ENCODE results near the gene TMEM108.
A peak's percentile ranks its signal among the peaks of the same experiment; 100 is the strongest.

Gene TMEM108

DNA sequence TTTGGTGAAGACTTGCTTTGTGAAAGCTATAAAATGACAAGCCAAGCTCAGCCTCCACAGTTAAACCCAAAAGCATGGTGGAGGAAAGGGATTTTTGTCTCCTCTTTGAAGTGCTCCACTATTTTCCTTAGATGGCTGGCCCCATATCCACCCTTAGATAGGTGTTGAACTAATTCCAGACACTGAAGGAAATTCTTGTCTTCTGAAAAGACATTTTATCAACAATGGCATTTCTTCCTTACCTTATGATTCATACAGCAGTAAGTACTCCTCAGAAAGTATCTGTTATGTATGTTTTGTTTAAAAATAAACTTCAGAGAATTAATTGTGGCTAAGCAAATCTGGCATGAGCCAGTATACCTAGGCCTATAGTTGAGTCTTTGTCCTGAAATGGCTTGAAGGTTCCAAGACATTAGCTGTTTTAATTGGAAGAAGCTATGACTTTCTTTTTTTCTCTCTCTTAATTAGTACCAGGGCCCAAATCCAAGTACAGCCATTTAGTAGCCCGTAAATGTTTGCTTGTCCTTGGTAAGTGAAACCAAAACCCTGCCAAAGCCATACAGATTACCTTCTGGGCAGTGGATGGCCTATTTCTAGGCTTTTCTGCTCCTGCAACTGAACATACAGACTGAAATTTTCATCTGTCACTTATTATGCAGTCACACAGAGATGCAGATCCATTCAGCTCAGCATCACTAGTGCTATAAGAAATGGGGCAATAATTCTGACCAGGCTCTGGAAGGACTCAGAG is 356.5 kb downstream of the TMEM108 start:
- no peak for DNase-seq
- Mint-ChIP-seq H3K4me1 (ENCODE audit: low read depth) (peaks cover 1% of the 10 kb centered on the region), H3K9me3 (peaks cover 2% of the 10 kb centered on the region), H3K27me3 (no peaks in the 10 kb centered on the region), H3K36me3 (ENCODE audit: low read depth) (no peaks in the 10 kb centered on the region), H3K4me3 (no peak overlapping the region), H3K27ac (no peak overlapping the region)

DNA sequence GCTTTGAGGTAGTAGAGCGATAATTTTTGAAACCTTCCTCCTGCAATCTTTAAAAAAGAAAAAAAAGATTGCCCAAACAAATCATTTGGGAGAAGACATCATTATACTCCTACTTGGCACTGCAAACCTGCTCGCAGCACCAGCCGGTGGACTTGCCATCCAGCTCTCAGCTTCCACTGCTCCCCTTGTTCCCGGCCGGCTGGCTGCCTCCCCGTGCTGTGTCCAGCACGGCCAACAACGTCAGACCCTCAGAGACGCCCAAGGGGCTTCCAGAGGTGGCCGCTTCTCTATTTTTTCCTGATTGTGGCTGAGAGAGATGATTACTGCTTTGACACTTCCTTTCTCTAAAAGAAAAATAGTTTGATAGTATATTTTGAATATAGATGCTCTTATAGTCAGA is 358.7 kb downstream of the TMEM108 start:
- H3K4me1 Mint-ChIP-seq (ENCODE audit: low read depth) = peaks cover 1% of the 10 kb centered on the region
- no peak for DNase-seq
- no peak overlapping the region for H3K4me3 Mint-ChIP-seq
- no peaks in the 10 kb centered on the region for H3K27me3 Mint-ChIP-seq
- peaks cover 2% of the 10 kb centered on the region for H3K9me3 Mint-ChIP-seq
- H3K36me3 Mint-ChIP-seq (ENCODE audit: low read depth) = no peaks in the 10 kb centered on the region
- H3K27ac Mint-ChIP-seq = no peak overlapping the region

DNA sequence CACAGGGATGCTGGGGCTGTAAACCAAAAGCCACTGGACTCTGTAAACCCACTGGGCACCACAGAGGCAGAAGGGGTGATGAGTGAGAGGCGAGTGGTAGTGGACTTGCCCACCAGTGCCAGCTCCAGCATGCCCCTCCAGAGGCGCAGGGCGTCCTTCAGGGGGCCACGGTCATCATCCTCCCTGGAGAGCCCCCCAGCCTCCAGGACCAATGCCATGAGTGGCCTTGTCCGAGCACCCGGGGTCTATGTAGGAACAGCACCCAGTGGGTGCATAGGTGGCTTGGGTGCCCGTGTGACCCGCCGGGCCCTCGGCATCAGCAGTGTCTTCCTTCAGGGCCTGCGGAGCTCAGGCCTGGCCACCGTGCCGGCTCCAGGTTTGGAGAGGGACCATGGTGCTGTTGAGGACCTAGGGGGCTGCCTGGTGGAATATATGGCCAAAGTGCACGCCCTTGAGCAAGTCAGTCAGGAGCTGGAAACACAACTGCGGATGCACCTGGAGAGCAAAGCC is 361.9 kb downstream of the TMEM108 start, which contains the start of gene BFSP2:
BFSP2 (plus strand) TSS at position 51 of the 510 bp plus-strand sequence; CDS start at position 79, 28 bp downstream.
- H3K9me3 Mint-ChIP-seq = no peaks in the 10 kb centered on the region
- peaks cover 1% of the 10 kb centered on the region for H3K4me1 Mint-ChIP-seq (ENCODE audit: low read depth)
- no peaks in the 10 kb centered on the region for H3K36me3 Mint-ChIP-seq (ENCODE audit: low read depth)
- no peak for DNase-seq
- H3K27ac Mint-ChIP-seq = no peak within 1 kb of the TSS
- no peak within 1 kb of the TSS for H3K4me3 Mint-ChIP-seq
- no peaks in the 10 kb centered on the region for H3K27me3 Mint-ChIP-seq

- no peak overlapping the region for H3K27ac Mint-ChIP-seq
- H3K4me3 Mint-ChIP-seq = no peak overlapping the region
- DNase-seq = peak; percentile 7
- H3K9me3 Mint-ChIP-seq = no peaks in the 10 kb centered on the region
- H3K27me3 Mint-ChIP-seq = no peaks in the 10 kb centered on the region
- H3K36me3 Mint-ChIP-seq (ENCODE audit: low read depth) = no peaks in the 10 kb centered on the region
- H3K4me1 Mint-ChIP-seq (ENCODE audit: low read depth) = no peaks in the 10 kb centered on the region
Observed at GRCh38 chr3:133401374-133402135, 363.4 kb downstream of the TMEM108 start.

GRCh38 chr3:133404920-133405319 is 366.7 kb downstream of the TMEM108 start:
- no peaks in the 10 kb centered on the region for H3K4me1 Mint-ChIP-seq (ENCODE audit: low read depth)
- no peaks in the 10 kb centered on the region for H3K9me3 Mint-ChIP-seq
- H3K27ac Mint-ChIP-seq = no peak overlapping the region
- H3K36me3 Mint-ChIP-seq (ENCODE audit: low read depth) = no peaks in the 10 kb centered on the region
- H3K4me3 Mint-ChIP-seq = no peak overlapping the region
- H3K27me3 Mint-ChIP-seq = no peaks in the 10 kb centered on the region
- DNase-seq = no peak

- DNase-seq = no peak
- H3K27ac Mint-ChIP-seq = no peak overlapping the region
- no peaks in the 10 kb centered on the region for H3K36me3 Mint-ChIP-seq (ENCODE audit: low read depth)
- no peak overlapping the region for H3K4me3 Mint-ChIP-seq
- no peaks in the 10 kb centered on the region for H3K9me3 Mint-ChIP-seq
- peaks cover 2% of the 10 kb centered on the region for H3K4me1 Mint-ChIP-seq (ENCODE audit: low read depth)
- H3K27me3 Mint-ChIP-seq = no peaks in the 10 kb centered on the region
Observed at GRCh38 chr3:133408366-133408765, 370.2 kb downstream of the TMEM108 start.

DNA sequence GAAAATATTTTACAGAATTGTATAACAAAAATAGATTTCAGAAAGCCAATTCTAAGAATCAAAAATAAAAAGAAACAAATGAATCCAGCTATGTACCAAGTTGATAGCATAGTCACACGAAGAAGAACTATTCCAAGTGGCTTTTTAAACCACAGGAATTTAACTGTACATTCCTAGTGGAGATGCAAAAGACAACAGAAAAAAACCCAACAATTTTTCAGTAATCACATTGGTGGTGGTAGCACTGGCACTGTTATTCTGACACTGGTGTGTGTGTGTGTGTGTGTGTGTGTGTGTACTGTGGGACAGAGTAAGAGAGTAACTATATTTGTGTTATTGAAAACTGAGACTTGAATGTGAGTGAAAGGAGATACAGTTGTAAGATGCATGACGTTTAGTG is 370.8 kb downstream of the TMEM108 start:
- DNase-seq = no peak
- Mint-ChIP-seq H3K27me3 (no peaks in the 10 kb centered on the region), H3K4me3 (no peak overlapping the region), H3K9me3 (no peaks in the 10 kb centered on the region), H3K4me1 (ENCODE audit: low read depth) (peaks cover 6% of the 10 kb centered on the region), H3K27ac (no peak overlapping the region), H3K36me3 (ENCODE audit: low read depth) (no peaks in the 10 kb centered on the region)

DNA sequence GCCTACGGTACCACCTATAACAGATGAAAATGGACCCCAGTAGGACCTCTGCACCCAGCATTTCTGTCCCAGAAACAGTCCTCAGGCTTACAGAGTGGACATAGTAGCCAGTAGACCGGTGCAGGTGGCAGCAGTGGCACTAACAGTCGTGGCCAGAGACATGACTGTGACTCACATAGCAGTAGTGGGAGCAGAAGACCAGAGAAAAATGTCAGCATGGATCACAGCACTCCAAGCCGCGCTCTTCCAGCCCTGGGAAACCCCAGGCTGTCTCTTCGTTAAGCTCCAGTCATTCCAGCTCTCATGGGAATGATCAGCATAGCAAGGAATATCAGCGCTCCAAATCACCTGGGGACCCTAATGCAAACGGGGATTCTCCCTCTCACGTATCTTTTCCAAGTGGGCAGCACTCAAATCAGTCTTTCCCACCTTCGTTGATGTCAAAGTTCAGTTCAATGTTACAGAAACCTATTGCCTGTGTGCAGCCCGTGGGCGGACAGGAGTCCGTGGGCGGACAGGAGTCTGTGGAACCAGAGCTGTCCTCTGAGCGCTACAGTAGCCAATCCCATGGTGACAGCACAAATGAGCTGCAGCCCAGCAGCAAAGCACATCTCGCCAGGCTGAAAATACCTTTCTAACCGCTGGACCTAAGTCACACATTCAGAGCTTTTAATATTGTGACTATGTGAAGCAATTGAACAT is 372.2 kb downstream of the TMEM108 start:
- H3K9me3 Mint-ChIP-seq = no peaks in the 10 kb centered on the region
- no peaks in the 10 kb centered on the region for H3K27me3 Mint-ChIP-seq
- no peaks in the 10 kb centered on the region for H3K36me3 Mint-ChIP-seq (ENCODE audit: low read depth)

GRCh38 chr3:133412183-133413132 is 374.3 kb downstream of the TMEM108 start:
- no peak overlapping the region for H3K27ac Mint-ChIP-seq
- H3K4me3 Mint-ChIP-seq = no peak overlapping the region
- no peaks in the 10 kb centered on the region for H3K9me3 Mint-ChIP-seq
- H3K4me1 Mint-ChIP-seq (ENCODE audit: low read depth) = peaks cover 6% of the 10 kb centered on the region
- no peak for DNase-seq
- H3K36me3 Mint-ChIP-seq (ENCODE audit: low read depth) = no peaks in the 10 kb centered on the region
- no peaks in the 10 kb centered on the region for H3K27me3 Mint-ChIP-seq

More for the DNA sequence above, 372.2 kb downstream of the TMEM108 start:
- Mint-ChIP-seq H3K4me1 (ENCODE audit: low read depth) (peaks cover 6% of the 10 kb centered on the region), H3K27ac (no peak overlapping the region), H3K4me3 (no peak overlapping the region)
- DNase-seq = no peak

- Mint-ChIP-seq H3K36me3 (ENCODE audit: low read depth) (no peaks in the 10 kb centered on the region), H3K27ac (no peak overlapping the region), H3K9me3 (no peaks in the 10 kb centered on the region), H3K27me3 (no peaks in the 10 kb centered on the region), H3K4me1 (ENCODE audit: low read depth) (peaks cover 6% of the 10 kb centered on the region), H3K4me3 (no peak overlapping the region)
- no peak for DNase-seq
Observed at GRCh38 chr3:133413161-133414020, 375.2 kb downstream of the TMEM108 start.

GRCh38 chr3:133414021-133414392 is 375.8 kb downstream of the TMEM108 start:
- H3K27me3 Mint-ChIP-seq = no peaks in the 10 kb centered on the region
- H3K27ac Mint-ChIP-seq = no peak overlapping the region
- H3K36me3 Mint-ChIP-seq (ENCODE audit: low read depth) = no peaks in the 10 kb centered on the region
- H3K4me1 Mint-ChIP-seq (ENCODE audit: low read depth) = peaks cover 6% of the 10 kb centered on the region
- DNase-seq = no peak
- H3K4me3 Mint-ChIP-seq = no peak overlapping the region
- no peaks in the 10 kb centered on the region for H3K9me3 Mint-ChIP-seq

DNA sequence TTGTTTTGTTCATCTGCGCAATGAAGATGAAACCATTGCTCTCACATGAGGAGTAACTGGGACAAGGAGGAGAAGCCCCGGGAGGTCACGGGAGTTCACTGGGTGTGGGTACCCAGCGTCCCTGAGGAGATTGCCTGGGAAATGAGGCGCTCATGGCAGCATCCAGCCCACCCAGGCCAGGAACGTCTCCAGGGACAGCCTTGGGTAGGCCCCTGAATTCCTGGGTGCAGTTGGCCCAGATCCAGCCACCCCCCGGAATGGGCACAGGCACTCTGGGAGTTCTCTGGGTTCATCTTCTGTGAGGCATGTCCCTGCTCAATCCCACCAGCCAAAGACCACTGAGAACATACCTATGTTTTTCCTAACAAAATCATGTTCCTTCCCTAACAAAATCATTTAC is 380.2 kb downstream of the TMEM108 start:
- H3K4me3 Mint-ChIP-seq = no peak overlapping the region
- peaks cover 4% of the 10 kb centered on the region for H3K4me1 Mint-ChIP-seq (ENCODE audit: low read depth)
- no peak for DNase-seq
- H3K36me3 Mint-ChIP-seq (ENCODE audit: low read depth) = no peaks in the 10 kb centered on the region
- no peak overlapping the region for H3K27ac Mint-ChIP-seq
- H3K9me3 Mint-ChIP-seq = no peaks in the 10 kb centered on the region
- H3K27me3 Mint-ChIP-seq = no peaks in the 10 kb centered on the region

Measured in activated T-cell treated with anti-CD3 and anti-CD28 coated beads, Interleukin-2, amount 50 U/mL, for 24 hours (primary cell).